Neural progenitor cell (in vitro differentiated cells): ENCODE results near the gene IL36G. TPM values are rescaled to one million over a fixed set of nuclear protein-coding genes. Genes with fewer than 3 reads are reported as not detected.

ENCODE experiments used
- DNase-seq: peaks from one replicate; pipeline ENCODE4 v3.0.0-alpha.2; 2016; ENCODE audit warnings: low spot score
- H2AFZ ChIP-seq: fragments of 200-600 bp; sonication (generic); replicated peaks from 2 replicates; pipeline ENCODE4 v1.6.1; 2016; ENCODE audit warnings: antibody characterized with exemption
- H3F3A ChIP-seq: fragments of 200-600 bp; sonication (generic); 2 replicates; pipeline ENCODE4 v1.6.1; 2016; ENCODE audit warnings: antibody characterized with exemption, low read depth
- H3K27ac ChIP-seq: fragments of 200-600 bp; sonication (generic); 2 replicates; pipeline ENCODE4 v1.5.1; 2016; ENCODE audit warnings: mild to moderate bottlenecking
- H3K27me3 ChIP-seq: fragments of 200-600 bp; sonication (generic); 2 replicates; pipeline ENCODE4 v1.6.1; 2016; ENCODE audit warnings: mild to moderate bottlenecking, moderate library complexity
- H3K36me3 ChIP-seq: fragments of 200-600 bp; sonication (generic); 2 replicates; pipeline ENCODE4 v1.5.1; 2016
- H3K4me1 ChIP-seq: fragments of 200-600 bp; sonication (generic); 2 replicates; pipeline ENCODE4 v1.6.1; 2016; ENCODE audit warnings: mixed run types
- H3K4me2 ChIP-seq: fragments of 200-600 bp; sonication (generic); 2 replicates; pipeline ENCODE4 v1.6.1; 2016
- H3K4me3 ChIP-seq: fragments of 200-600 bp; sonication (generic); 2 replicates; pipeline ENCODE4 v1.5.1; 2016
- H3K79me2 ChIP-seq: fragments of 200-600 bp; sonication (generic); 2 replicates; pipeline ENCODE4 v1.6.1; 2016; ENCODE audit warnings: low read depth
- H3K9ac ChIP-seq: fragments of 200-600 bp; sonication (generic); 2 replicates; pipeline ENCODE4 v1.6.1; 2016
- H3K9me3 ChIP-seq: fragments of 200-600 bp; sonication (generic); 2 replicates; pipeline ENCODE4 v1.5.1; 2016; ENCODE audit warnings: low read depth
- H4K20me1 ChIP-seq: fragments of 200-600 bp; sonication (generic); 2 replicates; pipeline ENCODE4 v1.6.1; 2016; ENCODE audit warnings: low read depth
- H3K27ac Mint-ChIP-seq: 3 replicates; pipeline ENCODE4 v1.8.0; 2021; ENCODE audit warnings: mixed read lengths
- H3K27me3 Mint-ChIP-seq: 2 replicates; pipeline ENCODE4 v1.8.0; 2022; ENCODE audit warnings: low read depth, mild to moderate bottlenecking, inconsistent platforms, moderate library complexity, mixed read lengths; ENCODE audit not compliant: insufficient read depth
- H3K36me3 Mint-ChIP-seq: 3 replicates; pipeline ENCODE4 v1.8.0; 2021; ENCODE audit warnings: mixed read lengths
- H3K4me1 Mint-ChIP-seq: 3 replicates; pipeline ENCODE4 v1.8.0; 2021; ENCODE audit warnings: mixed read lengths
- H3K4me3 Mint-ChIP-seq: 3 replicates; pipeline ENCODE4 v1.8.0; 2021; ENCODE audit warnings: mild to moderate bottlenecking, moderate library complexity, mixed read lengths
- H3K9me3 Mint-ChIP-seq: 3 replicates; pipeline ENCODE4 v1.8.0; 2020; ENCODE audit warnings: mixed read lengths
- EZH2 ChIP-seq: fragments of 200-600 bp; sonication (generic); IDR thresholded peaks from 2 replicates; pipeline ENCODE4 v1.6.1; 2017; ENCODE audit warnings: antibody characterized with exemption, mild to moderate bottlenecking, moderate library complexity
- EZH2phosphoT487 ChIP-seq: fragments of 200-600 bp; sonication (generic); IDR thresholded peaks from 2 replicates; pipeline ENCODE4 v1.6.1; 2017; ENCODE audit warnings: antibody characterized with exemption
- total RNA-seq: library from RNA; depleted of rRNA; stranded (reverse); fragments of >200 nt; gene quantifications from 2 replicates; pipeline ENCODE4 v1.2.3, GENCODE V29; 2015; ENCODE audit warnings: low replicate concordance
- TF ChIP-seq, protein P1 (sequence below): fragments of 200-600 bp; sonication (generic); IDR thresholded peaks from 2 replicates; pipeline ENCODE4 v1.5.1; 2017; ENCODE audit warnings: antibody characterized with exemption, mild to moderate bottlenecking

The IL36G gene
- total RNA-seq, 1 donor from 2014 or later, result 1.3 TPM

DNA sequence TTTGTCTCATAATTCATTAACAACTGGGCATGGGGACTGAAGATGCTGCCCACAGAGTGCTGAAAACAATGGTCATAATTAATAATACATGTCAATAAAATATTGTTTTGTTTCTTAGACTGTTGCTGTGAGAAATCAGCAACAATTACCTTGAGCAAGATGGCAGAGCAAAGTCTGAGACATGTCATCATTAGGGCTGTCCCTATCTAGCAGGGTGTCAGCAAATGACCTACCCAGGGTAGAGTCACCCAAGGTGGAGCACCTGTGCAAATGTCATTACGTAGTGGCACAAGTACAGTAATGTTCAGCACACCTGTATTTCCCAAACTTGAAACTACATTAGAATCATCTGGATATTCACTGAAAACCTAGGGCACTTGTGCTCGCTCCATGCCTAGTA is 16.8 kb downstream of the IL36G start:
- no peak overlapping the region for H3K4me3 Mint-ChIP-seq
- Histone ChIP-seq H4K20me1 (no peaks in the 10 kb centered on the region), H3K27me3 (no peaks in the 10 kb centered on the region), H3K4me1 (no peaks in the 10 kb centered on the region), H2AFZ (no peak overlapping the region), H3K4me3 (no peak overlapping the region), H3K9ac (no peak overlapping the region), H3F3A (no peaks in the 10 kb centered on the region), H3K9me3 (no peaks in the 10 kb centered on the region), H3K4me2 (no peak overlapping the region), H3K36me3 (no peaks in the 10 kb centered on the region), H3K27ac (no peak overlapping the region), H3K79me2 (no peaks in the 10 kb centered on the region)
- peaks cover 2% of the 10 kb centered on the region for H3K27me3 Mint-ChIP-seq
- no peak overlapping the region for H3K27ac Mint-ChIP-seq
- TF ChIP-seq EZH2 (no peak), EZH2phosphoT487 (no peak)
- TF ChIP-seq, protein P1, sequence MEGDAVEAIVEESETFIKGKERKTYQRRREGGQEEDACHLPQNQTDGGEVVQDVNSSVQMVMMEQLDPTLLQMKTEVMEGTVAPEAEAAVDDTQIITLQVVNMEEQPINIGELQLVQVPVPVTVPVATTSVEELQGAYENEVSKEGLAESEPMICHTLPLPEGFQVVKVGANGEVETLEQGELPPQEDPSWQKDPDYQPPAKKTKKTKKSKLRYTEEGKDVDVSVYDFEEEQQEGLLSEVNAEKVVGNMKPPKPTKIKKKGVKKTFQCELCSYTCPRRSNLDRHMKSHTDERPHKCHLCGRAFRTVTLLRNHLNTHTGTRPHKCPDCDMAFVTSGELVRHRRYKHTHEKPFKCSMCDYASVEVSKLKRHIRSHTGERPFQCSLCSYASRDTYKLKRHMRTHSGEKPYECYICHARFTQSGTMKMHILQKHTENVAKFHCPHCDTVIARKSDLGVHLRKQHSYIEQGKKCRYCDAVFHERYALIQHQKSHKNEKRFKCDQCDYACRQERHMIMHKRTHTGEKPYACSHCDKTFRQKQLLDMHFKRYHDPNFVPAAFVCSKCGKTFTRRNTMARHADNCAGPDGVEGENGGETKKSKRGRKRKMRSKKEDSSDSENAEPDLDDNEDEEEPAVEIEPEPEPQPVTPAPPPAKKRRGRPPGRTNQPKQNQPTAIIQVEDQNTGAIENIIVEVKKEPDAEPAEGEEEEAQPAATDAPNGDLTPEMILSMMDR, result no peak
- H3K4me1 Mint-ChIP-seq, result no peaks in the 10 kb centered on the region
- no peak for DNase-seq
- peaks cover 12% of the 10 kb centered on the region for H3K9me3 Mint-ChIP-seq
- no peaks in the 10 kb centered on the region for H3K36me3 Mint-ChIP-seq

- Histone ChIP-seq H3K4me3 (no peak overlapping the region), H4K20me1 (no peaks in the 10 kb centered on the region), H3K9ac (no peak overlapping the region), H3K27me3 (no peaks in the 10 kb centered on the region), H3K79me2 (no peaks in the 10 kb centered on the region), H3K9me3 (no peaks in the 10 kb centered on the region), H3K27ac (no peak overlapping the region), H3K36me3 (no peaks in the 10 kb centered on the region), H3K4me1 (no peaks in the 10 kb centered on the region), H3K4me2 (no peak overlapping the region), H2AFZ (no peak overlapping the region), H3F3A (no peaks in the 10 kb centered on the region)
- Mint-ChIP-seq H3K27me3 (peaks cover 2% of the 10 kb centered on the region), H3K4me1 (no peaks in the 10 kb centered on the region), H3K9me3 (peaks cover 12% of the 10 kb centered on the region), H3K27ac (no peak overlapping the region), H3K36me3 (no peaks in the 10 kb centered on the region), H3K4me3 (no peak overlapping the region)
- TF ChIP-seq, protein P1, result no peak
- no peak for TF ChIP-seq EZH2phosphoT487
- no peak for TF ChIP-seq EZH2
- no peak for DNase-seq
These were observed 17.6 kb downstream of the IL36G start for GRCh38 chr2:112995346-112995920.

- Histone ChIP-seq H4K20me1 (no peaks in the 10 kb centered on the region), H3F3A (no peaks in the 10 kb centered on the region), H3K36me3 (no peaks in the 10 kb centered on the region), H3K9me3 (no peaks in the 10 kb centered on the region), H3K9ac (no peak overlapping the region), H3K79me2 (no peaks in the 10 kb centered on the region), H3K4me3 (no peak overlapping the region), H3K27me3 (no peaks in the 10 kb centered on the region), H2AFZ (no peak overlapping the region), H3K27ac (no peak overlapping the region), H3K4me1 (no peaks in the 10 kb centered on the region), H3K4me2 (no peak overlapping the region)
- Mint-ChIP-seq H3K36me3 (no peaks in the 10 kb centered on the region), H3K27ac (no peak overlapping the region), H3K27me3 (peaks cover 2% of the 10 kb centered on the region), H3K4me3 (no peak overlapping the region), H3K9me3 (peaks cover 22% of the 10 kb centered on the region), H3K4me1 (no peaks in the 10 kb centered on the region)
- DNase-seq, result no peak
- TF ChIP-seq EZH2phosphoT487, result no peak
- TF ChIP-seq, protein P1, result no peak
- no peak for TF ChIP-seq EZH2
These were observed 18.8 kb downstream of the IL36G start for GRCh38 chr2:112996635-112997034.
